HepG2 (cell line): ENCODE data around the gene CAMK2N2. TPM values are rescaled to one million over a fixed set of nuclear protein-coding genes. Genes with fewer than 3 reads are reported as not detected.

Experiments
- ATF7 ChIP-seq, 2 experiments: fragments of 450-650 bp in 1 of 2; sonication (generic) in 1 of 2; formaldehyde crosslinking in 1 of 2; IDR thresholded peaks; 2 replicates each; pipeline versions ENCODE4 v1.4.0 to v1.6.1; 2016 to 2020; ENCODE audit warnings: antibody characterized with exemption in 1 of 2, mild to moderate bottlenecking in 1 of 2, missing genetic modification reagents in 1 of 2
- ATM ChIP-seq: fragments of 450-650 bp; IDR thresholded peaks from 2 replicates; pipeline ENCODE4 v1.7.1; 2017; ENCODE audit warnings: mild to moderate bottlenecking, borderline replicate concordance
- BRCA1 ChIP-seq: sonication (generic); formaldehyde crosslinking; IDR thresholded peaks from 2 replicates; pipeline ENCODE4 v1.4.0; 2020; ENCODE audit warnings: missing genetic modification reagents
- CENPX ChIP-seq: sonication (generic); formaldehyde crosslinking; IDR thresholded peaks from 2 replicates; pipeline ENCODE4 v1.9.0; 2021; ENCODE audit warnings: mild to moderate bottlenecking, missing genetic modification reagents, moderate library complexity
- DMAP1 ChIP-seq: IDR thresholded peaks from 2 replicates; pipeline ENCODE4 v1.6.1; 2016
- FOXC1 ChIP-seq: sonication (generic); formaldehyde crosslinking; IDR thresholded peaks from 2 replicates; pipeline ENCODE4 v1.8.0; 2022; ENCODE audit warnings: mild to moderate bottlenecking, missing genetic modification reagents, borderline replicate concordance
- HDAC6 ChIP-seq: fragments of 200-600 bp; sonication (generic); IDR thresholded peaks from 2 replicates; pipeline ENCODE4 v1.7.0; 2017; ENCODE audit warnings: mild to moderate bottlenecking, antibody characterized with exemption, low read length, low read depth
- HOXA5 ChIP-seq: sonication (generic); formaldehyde crosslinking; IDR thresholded peaks from 2 replicates; pipeline ENCODE4 v1.4.0; 2020; ENCODE audit warnings: missing genetic modification reagents
- NCOA2 ChIP-seq: sonication (generic); formaldehyde crosslinking; IDR thresholded peaks from 2 replicates; pipeline ENCODE4 v1.8.0; 2022; ENCODE audit warnings: inconsistent platforms
- NFRKB ChIP-seq: fragments of 450-650 bp; IDR thresholded peaks from 2 replicates; pipeline ENCODE4 v1.6.1; 2017
- POLR2G ChIP-seq: fragments of 200-400 bp; formaldehyde crosslinking; IDR thresholded peaks from 2 replicates; pipeline ENCODE4 v1.6.1; 2018; ENCODE audit warnings: mild to moderate bottlenecking, low read depth, low read length, moderate library complexity
- RBFOX2 ChIP-seq: fragments of 200-400 bp; formaldehyde crosslinking; IDR thresholded peaks from 2 replicates; pipeline ENCODE4 v1.6.1; 2017; ENCODE audit warnings: low read depth, mild to moderate bottlenecking, low read length
- RNF2 ChIP-seq: fragments of 450-650 bp; conservative IDR thresholded peaks from 2 replicates; pipeline ENCODE4 v1.6.1; 2016; ENCODE audit warnings: low read depth
- SOX5 ChIP-seq: IDR thresholded peaks from 2 replicates; pipeline ENCODE4 v1.6.1; 2016; ENCODE audit warnings: borderline replicate concordance
- SRF ChIP-seq: IDR thresholded peaks from 2 replicates; pipeline ENCODE4 v1.6.1; 2011; ENCODE audit warnings: mild to moderate bottlenecking, low read depth, low read length, moderate library complexity
- U2AF1 ChIP-seq: fragments of 200-400 bp; formaldehyde crosslinking; optimal IDR thresholded peaks from 2 replicates; pipeline ENCODE3; 2017; ENCODE audit warnings: mild to moderate bottlenecking, low read depth, low read length
- WIZ ChIP-seq: sonication (generic); formaldehyde crosslinking; IDR thresholded peaks from 2 replicates; pipeline ENCODE4 v1.5.1; 2020; ENCODE audit warnings: mild to moderate bottlenecking, missing genetic modification reagents
- ZBTB3 ChIP-seq: sonication (generic); formaldehyde crosslinking; IDR thresholded peaks from 2 replicates; pipeline ENCODE4 v1.4.0; 2020; ENCODE audit warnings: low read depth, mild to moderate bottlenecking, moderate library complexity, missing genetic modification reagents, borderline replicate concordance
- ZNF264 ChIP-seq: sonication (generic); formaldehyde crosslinking; IDR thresholded peaks from 2 replicates; pipeline ENCODE4 v1.4.0; 2020; ENCODE audit warnings: missing genetic modification reagents
- ZNF329 ChIP-seq: sonication (generic); formaldehyde crosslinking; IDR thresholded peaks from 2 replicates; pipeline ENCODE4 v1.9.0; 2021; ENCODE audit warnings: low read depth, mild to moderate bottlenecking, missing genetic modification reagents
- ZNF496 ChIP-seq: sonication (generic); formaldehyde crosslinking; IDR thresholded peaks from 2 replicates; pipeline ENCODE4 v1.8.1; 2023; ENCODE audit warnings: mild to moderate bottlenecking, moderate library complexity, missing genetic modification reagents; ENCODE audit not compliant: insufficient replicate concordance
- ZNF546 ChIP-seq: sonication (generic); formaldehyde crosslinking; conservative IDR thresholded peaks from 2 replicates; pipeline ENCODE4 v1.8.1; 2023; ENCODE audit warnings: mild to moderate bottlenecking, missing genetic modification reagents
- ZNF572 ChIP-seq: sonication (generic); formaldehyde crosslinking; IDR thresholded peaks from 2 replicates; pipeline ENCODE4 v1.5.1; 2020; ENCODE audit warnings: mild to moderate bottlenecking, missing genetic modification reagents
- ZNF629 ChIP-seq: sonication (generic); formaldehyde crosslinking; conservative IDR thresholded peaks from 2 replicates; pipeline ENCODE4 v1.5.0; 2020; ENCODE audit warnings: missing genetic modification reagents
- polyA plus RNA-seq, 8 experiments: library from polyadenylated mRNA; depleted of rRNA in 3 of 8; stranded (reverse) in 7 of 8; unstranded in 1 of 8; fragments of >200 nt; fragmentation: Illumina TruSeq in 4 of 8; extraction: Trizol in 4 of 8; gene quantifications; 2 replicates each; pipeline versions ENCODE4 v1.2.1 to v1.2.3, GENCODE V29; 2011 to 2016; ENCODE audit warnings: low read depth in 4 of 8, missing spikeins in 1 of 8, mixed read lengths in 1 of 8; ENCODE audit not compliant: insufficient read depth in 1 of 8
- total RNA-seq, 5 experiments: library from RNA; depleted of rRNA; stranded (reverse); fragments of >200 nt; fragmentation: Illumina TruSeq; extraction: Trizol; gene quantifications; 2 replicates each; pipeline ENCODE4 v1.2.3, GENCODE V29; 2016; ENCODE audit warnings: low read depth in 1 of 5
- TF ChIP-seq, protein P1 (sequence below): sonication (generic); formaldehyde crosslinking; IDR thresholded peaks from 2 replicates; pipeline ENCODE4 v1.4.0; 2020; ENCODE audit warnings: mild to moderate bottlenecking, missing genetic modification reagents
- TF ChIP-seq, protein P2 (sequence below): sonication (generic); formaldehyde crosslinking; IDR thresholded peaks from 2 replicates; pipeline ENCODE4 v1.4.0; 2020; ENCODE audit warnings: missing genetic modification reagents
- TF ChIP-seq, protein P3 (sequence below): sonication (generic); formaldehyde crosslinking; IDR thresholded peaks from 2 replicates; pipeline ENCODE4 v1.4.0; 2020; ENCODE audit warnings: mild to moderate bottlenecking, missing genetic modification reagents

The CAMK2N2 gene
- total and polyA plus RNA-seq, 2 of the 13 experiments (the other 11 are each of a cell fraction or from before 2014, with no cell fraction given), result 0.12 to 0.27 TPM

DNA sequence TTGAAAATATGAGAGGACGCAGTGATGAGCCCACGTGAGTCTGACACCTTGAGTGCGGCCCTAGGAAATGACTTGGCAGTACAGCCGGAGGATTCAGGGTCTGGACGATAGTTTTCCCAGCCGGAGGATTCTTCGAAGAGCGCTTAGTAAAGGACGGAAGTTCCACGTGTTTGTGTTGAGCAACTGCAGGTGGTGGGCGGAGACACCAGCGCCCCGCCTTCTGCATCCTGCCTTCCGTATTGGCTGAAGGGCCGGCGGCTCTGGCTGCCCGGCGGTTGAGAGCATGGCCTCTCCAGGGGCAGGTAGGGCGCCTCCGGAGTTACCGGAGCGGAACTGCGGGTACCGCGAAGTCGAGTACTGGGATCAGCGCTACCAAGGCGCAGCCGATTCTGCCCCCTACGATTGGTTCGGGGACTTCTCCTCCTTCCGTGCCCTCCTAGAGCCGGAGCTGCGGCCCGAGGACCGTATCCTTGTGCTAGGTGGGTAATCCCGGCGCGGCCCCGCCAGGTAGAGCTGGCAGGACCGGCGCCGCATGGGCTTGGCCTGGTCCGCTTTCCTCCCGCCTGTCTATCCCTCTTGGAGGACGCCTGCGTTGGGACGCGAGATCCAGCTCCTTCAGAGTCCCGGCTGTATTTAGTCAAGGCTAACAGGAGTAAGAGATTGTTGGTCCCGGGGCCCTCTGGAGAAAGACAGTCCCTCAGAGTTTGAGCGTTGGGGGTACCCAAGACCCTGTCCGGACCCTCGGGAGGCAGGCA is 11.8 kb downstream of the CAMK2N2 start, which contains the start of gene EEF1AKMT4 (continued):
- TF ChIP-seq, protein P1, sequence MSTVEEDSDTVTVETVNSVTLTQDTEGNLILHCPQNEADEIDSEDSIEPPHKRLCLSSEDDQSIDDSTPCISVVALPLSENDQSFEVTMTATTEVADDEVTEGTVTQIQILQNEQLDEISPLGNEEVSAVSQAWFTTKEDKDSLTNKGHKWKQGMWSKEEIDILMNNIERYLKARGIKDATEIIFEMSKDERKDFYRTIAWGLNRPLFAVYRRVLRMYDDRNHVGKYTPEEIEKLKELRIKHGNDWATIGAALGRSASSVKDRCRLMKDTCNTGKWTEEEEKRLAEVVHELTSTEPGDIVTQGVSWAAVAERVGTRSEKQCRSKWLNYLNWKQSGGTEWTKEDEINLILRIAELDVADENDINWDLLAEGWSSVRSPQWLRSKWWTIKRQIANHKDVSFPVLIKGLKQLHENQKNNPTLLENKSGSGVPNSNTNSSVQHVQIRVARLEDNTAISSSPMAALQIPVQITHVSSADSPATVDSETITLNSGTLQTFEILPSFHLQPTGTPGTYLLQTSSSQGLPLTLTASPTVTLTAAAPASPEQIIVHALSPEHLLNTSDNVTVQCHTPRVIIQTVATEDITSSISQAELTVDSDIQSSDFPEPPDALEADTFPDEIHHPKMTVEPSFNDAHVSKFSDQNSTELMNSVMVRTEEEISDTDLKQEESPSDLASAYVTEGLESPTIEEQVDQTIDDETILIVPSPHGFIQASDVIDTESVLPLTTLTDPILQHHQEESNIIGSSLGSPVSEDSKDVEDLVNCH (CRISPR knock-in tag), result no peak
- TF ChIP-seq ZNF264 (CRISPR knock-in tag) (peak; percentile 41; the same call in 1 of the 2 replicates), ZNF546 (CRISPR knock-in tag) (0 out of 2 replicates have a peak, but pooled peaks have one; percentile 55), ZNF629 (CRISPR knock-in tag) (no peak), U2AF1 (no peak), SOX5 (CRISPR knock-in tag) (no peak; the same call in 1 of the 2 replicates), HOXA5 (CRISPR knock-in tag) (peak; percentile 35; the same call in 1 of the 2 replicates), FOXC1 (CRISPR knock-in tag) (no peak), HDAC6 (no peak), ZNF572 (no peak), ZNF329 (CRISPR knock-in tag) (no peak), NFRKB (no peak), ATM (no peak), SRF (no peak), CENPX (no peak), POLR2G (peak; percentile 61), NCOA2 (peak; percentile 25; the same call in 1 of the 2 replicates), BRCA1 (CRISPR knock-in tag) (0 out of 2 replicates have a peak, but pooled peaks have one; percentile 83), WIZ (CRISPR knock-in tag) (no peak), ZBTB3 (CRISPR knock-in tag) (no peak), ATF7 (IDR thresholded peaks at IDR 0.05) (no peak), ATF7 (CRISPR knock-in tag; IDR thresholded peaks at IDR 0.05) (no peak), RNF2 (0 out of 2 replicates have a peak, but pooled peaks have one; percentile 40), DMAP1 (peak; percentile 75), RBFOX2 (peak; percentile 61), ZNF496 (no peak)
- TF ChIP-seq, protein P2, sequence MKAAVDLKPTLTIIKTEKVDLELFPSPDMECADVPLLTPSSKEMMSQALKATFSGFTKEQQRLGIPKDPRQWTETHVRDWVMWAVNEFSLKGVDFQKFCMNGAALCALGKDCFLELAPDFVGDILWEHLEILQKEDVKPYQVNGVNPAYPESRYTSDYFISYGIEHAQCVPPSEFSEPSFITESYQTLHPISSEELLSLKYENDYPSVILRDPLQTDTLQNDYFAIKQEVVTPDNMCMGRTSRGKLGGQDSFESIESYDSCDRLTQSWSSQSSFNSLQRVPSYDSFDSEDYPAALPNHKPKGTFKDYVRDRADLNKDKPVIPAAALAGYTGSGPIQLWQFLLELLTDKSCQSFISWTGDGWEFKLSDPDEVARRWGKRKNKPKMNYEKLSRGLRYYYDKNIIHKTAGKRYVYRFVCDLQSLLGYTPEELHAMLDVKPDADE (CRISPR knock-in tag), result no peak
- TF ChIP-seq, protein P3, sequence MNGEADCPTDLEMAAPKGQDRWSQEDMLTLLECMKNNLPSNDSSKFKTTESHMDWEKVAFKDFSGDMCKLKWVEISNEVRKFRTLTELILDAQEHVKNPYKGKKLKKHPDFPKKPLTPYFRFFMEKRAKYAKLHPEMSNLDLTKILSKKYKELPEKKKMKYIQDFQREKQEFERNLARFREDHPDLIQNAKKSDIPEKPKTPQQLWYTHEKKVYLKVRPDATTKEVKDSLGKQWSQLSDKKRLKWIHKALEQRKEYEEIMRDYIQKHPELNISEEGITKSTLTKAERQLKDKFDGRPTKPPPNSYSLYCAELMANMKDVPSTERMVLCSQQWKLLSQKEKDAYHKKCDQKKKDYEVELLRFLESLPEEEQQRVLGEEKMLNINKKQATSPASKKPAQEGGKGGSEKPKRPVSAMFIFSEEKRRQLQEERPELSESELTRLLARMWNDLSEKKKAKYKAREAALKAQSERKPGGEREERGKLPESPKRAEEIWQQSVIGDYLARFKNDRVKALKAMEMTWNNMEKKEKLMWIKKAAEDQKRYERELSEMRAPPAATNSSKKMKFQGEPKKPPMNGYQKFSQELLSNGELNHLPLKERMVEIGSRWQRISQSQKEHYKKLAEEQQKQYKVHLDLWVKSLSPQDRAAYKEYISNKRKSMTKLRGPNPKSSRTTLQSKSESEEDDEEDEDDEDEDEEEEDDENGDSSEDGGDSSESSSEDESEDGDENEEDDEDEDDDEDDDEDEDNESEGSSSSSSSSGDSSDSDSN (CRISPR knock-in tag), result peak; percentile 84
